NCI-H774 (cell line): ENCODE results near the gene KRTAP4-12.
"Not testable (repeated sequence)": the region's sequence is repeated elsewhere in the genome, so short reads cannot be mapped to it uniquely, and the experiment has no call there.

Experiments used
- DNase-seq: peaks from one replicate; lab custom pipeline; 2025; lab: John Stamatoyannopoulos, UW

Gene KRTAP4-12

DNA sequence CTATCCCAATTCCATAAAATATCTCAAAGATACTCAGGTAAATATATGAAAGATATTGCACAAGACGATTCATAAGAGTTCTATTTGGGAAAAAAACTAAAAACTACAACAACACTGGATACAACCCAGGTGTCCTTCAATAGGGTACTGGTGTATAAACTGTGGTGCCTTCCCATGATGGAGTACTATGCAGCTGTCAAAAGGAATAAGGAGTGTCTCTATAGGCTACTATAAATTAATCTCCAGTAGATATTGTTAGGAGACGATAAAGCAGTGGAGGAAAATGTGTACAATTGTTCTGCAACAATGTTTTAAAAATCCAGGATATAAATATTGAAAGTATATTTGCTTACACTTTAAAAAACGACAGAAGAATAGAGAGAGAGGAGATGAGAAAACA is 2.4 kb upstream of the KRTAP4-12 start:
- DNase-seq, result no peak

DNA sequence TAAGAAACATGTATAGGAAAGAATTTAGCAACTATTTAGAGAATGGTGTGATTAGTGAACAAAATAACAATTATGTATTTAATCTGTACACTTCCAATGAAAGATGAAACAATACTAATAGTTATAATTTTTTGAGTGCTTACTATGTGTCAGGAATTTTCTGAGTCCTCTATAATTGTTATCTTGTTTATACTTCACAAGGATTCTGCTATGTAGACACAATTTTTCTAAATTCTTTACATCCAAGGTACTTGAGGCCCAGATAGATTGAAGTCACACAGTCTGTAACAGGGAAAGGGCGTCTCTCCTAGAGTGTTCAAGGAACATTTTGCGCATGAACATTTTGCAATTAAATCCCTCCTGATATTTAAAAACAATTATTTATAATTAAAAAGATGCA is 1.1 kb upstream of the KRTAP4-12 start:
- DNase-seq, result no peak

DNA sequence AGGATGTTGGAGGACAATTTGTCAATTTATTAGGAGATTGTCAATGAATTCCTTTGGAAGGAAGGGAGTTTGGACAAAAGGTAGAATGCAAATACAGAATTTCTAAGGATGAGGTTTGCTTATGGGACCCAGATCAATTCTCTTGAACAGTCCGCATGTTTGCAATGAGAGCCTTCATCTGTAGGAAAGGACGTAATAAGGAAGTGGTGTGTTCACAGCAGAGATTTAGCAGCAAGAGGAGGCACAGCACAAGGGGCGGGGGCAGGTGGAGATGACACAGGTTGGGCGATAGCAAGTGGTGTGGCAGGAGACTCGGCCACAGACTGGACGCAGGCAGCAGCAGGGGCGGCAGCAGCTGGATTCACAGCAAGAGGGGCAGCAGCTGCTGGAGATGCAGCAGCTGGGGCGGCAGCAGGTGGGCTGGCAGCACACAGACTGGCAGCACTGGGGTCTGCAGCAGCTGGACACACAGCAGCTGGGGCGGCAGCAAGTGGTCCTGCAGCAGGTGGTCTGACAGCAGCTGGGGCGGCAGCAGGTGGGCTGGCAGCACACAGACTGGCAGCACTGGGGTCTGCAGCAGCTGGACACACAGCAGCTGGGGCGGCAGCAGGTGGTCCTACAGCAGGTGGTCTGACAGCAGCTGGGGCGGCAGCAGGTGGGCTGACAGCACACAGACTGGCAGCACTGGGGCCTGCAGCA is 541 bp downstream of the KRTAP4-12 start:
- not testable (repeated sequence) for DNase-seq

DNA sequence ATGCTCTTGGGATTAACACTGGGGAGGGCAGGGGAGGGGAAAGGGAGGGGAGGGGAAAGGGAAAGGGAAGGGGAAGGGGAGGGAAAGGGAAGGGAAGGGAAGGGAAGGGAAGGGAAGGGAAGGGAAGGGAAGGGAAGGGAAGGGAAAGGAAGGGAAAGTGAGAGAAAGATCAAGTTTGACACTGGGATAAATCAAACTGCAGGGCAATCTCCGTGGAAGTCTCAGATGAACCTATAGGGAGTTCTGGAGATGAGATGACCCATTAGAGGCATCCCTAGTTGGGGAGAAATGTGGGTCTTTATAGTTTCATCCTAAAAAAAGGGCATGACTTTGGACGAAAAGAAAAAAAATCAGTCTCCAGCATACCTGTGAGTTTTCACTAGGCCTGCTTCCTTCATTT is 2.2 kb downstream of the KRTAP4-12 start:
- DNase-seq, result no peak

DNA sequence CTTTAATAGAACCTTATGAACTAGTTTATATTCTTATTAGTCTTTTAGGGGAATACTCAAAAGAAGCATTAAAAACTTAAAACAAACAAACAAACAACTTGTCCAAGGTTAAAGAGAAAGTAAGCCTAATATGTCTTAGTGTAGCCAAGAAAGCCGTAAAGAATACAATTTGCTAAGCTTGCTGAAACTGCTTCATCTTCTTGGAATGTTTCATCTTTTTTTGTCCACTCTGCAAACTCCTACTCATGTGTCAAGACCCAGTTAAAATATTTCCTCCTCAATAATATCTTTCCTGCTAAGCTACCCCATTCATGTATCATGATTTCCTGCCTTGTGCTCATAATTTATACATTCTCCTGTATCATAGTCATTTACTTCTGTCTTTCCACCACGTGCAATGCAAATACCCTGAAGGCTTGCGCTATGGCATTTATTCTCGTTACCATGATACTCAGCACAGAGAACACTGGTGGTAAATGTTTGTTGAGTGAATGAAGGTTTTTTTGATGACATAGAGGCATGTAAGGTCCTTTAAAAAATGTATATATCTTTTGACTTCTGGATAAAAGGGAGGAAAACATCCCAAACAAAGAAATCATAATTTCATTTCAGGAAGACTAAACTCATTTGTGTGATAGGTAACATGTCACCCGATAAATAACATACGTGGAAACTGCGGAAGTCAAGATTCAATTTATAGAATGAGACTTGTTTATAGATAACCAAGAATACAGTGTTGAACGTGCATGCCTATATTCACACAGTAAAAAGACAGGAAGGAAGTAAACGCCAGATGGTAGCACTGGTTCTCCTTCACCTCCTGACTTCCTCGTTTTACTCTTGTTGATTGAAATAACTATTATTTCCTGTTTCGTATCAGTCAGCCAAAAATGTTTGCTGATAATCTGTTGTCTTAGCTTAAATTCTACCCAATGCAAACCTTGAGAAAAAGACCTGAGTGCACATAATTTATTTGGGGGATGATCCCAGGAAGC is 4.0 kb downstream of the KRTAP4-12 start:
- DNase-seq, result not testable (repeated sequence)

DNA sequence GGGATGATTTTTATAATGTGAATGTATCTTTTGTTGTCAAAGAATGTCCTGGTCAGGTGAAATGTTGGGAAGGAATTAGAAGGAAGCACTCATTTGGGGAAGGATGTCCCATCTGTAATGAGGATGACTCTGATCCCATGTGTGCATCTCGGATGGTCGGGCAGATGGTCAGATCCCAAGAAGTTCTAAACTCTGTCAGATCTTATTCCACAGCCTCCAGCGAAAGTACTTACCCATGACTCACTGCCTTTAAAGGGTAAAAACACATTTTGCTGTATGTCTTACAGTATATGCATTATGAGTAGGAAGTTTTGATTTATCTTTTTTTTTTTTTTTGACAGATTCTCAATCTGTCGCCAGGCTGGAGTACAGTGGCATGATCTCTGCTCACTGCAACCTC is 5.3 kb downstream of the KRTAP4-12 start:
- DNase-seq, result no peak

DNA sequence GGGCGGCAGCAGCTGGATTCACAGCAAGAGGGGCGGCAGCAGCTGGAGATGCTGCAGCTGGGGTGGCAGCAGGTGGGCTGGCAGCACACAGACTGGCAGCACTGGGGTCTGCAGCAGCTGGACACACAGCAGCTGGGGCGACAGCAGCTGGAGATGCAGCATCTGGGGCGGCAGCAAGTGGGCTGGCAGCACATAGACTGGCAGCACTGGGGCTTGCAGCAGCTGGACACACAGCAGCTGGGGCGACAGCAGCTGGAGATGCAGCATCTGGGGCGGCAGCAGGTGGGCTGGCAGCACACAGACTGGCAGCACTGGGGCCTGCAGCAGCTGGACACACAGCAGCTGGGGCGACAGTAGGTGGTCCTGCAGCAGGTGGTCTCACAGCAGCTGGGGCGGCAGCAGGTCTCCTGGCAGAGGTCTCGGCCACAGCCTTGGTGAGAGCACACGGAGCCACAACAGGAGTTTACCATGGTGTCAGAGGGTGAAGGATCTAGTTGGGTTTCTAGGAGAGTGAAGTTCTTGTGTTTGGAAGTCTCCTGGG is 6.1 kb downstream of the KRTAP4-12 start, which contains the start of gene KRTAP4-11:
TSS of gene KRTAP4-11 (minus strand) at position 528 of the 541 bp plus-strand sequence. CDS start at position 470, 58 bp downstream.
- DNase-seq, result not testable (repeated sequence)

DNA sequence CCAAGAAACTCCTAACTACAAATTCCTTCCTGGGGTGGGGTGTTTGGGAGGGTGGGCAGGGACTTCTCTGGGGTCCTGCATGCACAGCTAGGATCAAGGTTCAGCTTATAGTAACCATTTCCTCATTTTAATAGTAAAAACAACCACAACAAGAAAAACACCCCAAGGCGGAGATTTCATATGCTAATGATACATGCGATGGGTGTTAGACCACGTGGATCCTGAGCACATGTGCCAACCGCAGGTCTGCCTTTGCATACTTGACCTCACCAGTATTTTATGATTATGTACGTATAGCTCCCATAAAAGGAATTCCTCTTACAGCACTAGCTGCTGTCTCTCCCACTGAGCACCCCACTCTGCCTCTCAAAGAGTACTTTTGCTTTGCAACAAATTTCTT is 7.7 kb downstream of the KRTAP4-12 start:
- DNase-seq, result no peak

DNA sequence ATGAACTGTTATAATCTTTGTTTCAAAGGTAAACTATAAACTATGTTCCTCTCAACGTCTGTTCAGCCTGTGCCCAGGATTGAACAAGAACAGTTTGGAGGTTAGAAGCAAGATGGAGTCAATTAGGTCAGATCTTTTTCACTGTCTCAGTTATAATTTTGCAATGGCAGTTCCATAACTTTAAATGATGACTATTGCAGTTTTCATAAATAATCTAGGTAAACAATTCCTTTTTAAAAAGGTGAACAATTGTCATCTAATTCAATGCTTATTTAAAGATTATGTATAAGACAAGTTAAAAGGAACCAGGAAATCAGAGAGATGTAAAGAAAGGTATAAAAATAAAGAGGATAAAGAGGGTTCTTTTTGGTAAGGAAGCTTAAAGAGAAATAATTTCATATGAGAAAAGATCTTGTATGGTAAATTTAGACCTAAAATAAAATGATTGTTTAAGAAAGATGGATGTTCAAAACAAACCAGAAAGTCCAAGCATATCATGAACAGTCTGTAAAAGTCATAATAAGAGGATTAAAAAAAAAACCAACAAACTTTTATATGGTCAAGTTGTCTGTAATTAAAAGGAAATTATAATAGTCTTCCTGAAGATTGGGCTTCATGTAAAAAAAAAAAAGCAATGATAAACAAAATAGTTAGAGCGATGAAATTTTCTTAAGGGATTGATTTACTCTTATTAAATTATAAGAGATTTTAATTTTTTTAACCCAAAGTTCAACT is 12.7 kb downstream of the KRTAP4-12 start:
- no peak for DNase-seq

DNA sequence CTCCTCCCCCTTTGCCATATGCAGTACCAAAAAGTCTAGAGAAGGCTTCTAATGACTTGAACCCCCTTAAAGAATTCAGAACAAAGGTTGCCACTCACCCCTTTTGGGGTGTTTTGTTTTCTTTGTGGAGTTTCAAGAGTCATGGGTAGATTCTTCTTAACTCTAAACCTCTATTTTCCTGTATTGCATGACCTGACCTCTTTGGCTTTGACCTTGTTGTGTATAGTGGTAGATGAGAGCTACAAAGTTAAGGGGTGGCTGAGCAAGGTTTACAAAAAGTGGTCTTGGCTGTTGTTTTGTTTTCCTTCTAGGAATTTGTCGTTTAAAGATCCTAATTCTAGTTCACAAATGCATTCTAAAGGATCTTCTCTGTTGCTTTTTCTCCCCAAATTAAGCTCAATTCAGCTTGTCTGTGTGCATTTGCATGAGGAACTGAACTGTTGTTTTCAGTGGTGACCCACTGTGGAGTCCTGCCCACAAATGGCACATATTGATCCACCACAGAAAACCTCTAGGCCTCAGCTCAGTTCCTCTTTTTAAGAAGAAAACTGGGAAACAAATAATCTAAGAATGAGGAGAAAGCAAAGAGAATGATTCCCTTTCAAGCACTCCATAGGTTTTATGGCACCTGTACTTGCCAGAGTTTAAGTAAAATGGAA is 15.1 kb downstream of the KRTAP4-12 start:
- not testable (repeated sequence) for DNase-seq

DNA sequence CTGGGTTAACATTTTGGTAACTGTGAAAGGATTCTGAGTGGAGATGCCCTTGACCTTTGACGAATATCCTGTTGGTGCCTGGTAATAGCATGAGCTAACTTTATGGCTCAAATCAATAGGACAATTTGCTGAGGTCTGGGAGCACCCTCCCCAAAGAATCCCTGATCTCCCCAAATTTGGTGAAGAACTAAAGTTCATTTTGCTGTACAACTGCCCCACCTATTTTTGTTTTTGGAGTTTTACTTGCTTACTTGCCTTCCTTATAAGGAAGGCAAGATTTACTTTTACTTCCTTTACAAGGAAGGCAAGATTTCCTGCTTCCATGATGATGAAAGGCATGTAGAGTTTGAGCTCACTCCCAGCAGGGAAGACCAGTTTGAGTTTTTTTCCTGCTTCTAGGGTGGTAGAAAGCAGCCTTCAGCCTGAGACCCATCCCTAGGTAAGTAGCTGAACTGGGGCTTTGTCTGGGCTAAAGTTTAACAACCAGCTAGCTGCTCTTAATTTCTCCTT is 16.0 kb downstream of the KRTAP4-12 start:
- DNase-seq, result no peak

DNA sequence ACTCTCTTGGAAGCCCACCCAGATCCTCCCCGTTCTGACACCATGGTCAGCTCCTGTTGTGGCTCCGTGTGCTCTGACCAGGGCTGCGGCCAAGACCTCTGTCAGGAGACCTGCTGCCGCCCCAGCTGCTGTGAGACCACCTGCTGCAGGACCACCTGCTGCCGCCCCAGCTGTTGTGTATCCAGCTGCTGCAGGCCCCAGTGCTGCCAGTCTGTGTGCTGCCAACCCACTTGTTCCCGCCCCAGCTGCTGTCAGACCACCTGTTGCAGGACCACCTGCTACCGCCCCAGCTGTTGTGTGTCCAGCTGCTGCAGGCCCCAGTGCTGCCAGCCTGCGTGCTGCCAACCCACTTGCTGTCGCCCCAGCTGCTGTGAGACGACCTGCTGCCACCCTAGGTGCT is 18.6 kb downstream of the KRTAP4-12 start, which contains the start of gene KRTAP4-9:
TSS of gene KRTAP4-9 (plus strand) at position 43 of the 400 bp plus-strand sequence. CDS start at position 43, 0 bp downstream.
- not testable (repeated sequence) for DNase-seq

DNA sequence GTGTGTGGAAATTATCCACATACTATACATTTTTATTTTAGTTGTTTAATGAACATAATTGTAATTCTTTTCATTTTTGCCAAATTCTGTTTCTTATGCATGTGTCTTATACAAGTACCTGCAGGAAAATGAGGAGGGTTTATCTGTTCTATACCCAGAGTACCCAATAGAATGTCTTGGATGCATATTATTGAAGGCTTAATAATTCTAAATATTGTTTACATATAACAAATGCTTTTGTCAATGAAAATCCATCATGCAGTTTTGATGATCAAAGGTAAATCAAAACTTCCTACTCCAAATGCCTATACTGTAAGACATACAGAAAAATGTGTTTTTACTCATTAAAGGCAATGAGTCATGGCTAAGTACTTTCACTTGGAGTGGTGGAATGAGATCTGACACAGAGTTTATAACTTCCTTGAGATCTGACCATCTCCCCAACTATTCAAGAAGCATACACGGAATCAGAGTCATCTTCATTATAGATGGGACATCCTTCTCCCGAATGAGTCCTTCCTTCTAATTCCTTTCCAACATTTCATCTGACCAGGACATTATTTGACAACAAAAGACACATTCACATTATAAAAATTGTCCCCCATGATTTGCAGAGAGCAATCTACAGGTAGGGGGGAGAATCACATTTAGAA is 19.5 kb downstream of the KRTAP4-12 start:
- not testable (repeated sequence) for DNase-seq

DNA sequence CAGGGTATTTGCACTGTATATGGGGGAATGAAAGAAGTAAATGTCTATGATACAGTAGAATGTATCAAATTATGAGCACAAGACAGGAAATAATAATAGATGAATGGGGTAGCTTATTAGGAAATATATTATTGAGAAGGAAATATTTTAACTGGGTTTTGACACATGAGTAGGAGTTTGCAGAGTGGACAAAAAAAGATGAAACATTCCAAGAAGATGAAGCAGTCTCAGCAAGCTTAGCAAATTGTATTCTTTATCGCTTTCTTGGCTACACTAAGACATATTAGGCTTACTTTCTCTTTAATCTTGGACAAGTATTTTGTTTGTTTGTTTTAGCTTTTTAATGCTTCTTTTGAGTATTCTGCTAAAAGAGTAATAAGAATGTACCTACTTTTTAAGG is 20.1 kb downstream of the KRTAP4-12 start:
- no peak for DNase-seq

DNA sequence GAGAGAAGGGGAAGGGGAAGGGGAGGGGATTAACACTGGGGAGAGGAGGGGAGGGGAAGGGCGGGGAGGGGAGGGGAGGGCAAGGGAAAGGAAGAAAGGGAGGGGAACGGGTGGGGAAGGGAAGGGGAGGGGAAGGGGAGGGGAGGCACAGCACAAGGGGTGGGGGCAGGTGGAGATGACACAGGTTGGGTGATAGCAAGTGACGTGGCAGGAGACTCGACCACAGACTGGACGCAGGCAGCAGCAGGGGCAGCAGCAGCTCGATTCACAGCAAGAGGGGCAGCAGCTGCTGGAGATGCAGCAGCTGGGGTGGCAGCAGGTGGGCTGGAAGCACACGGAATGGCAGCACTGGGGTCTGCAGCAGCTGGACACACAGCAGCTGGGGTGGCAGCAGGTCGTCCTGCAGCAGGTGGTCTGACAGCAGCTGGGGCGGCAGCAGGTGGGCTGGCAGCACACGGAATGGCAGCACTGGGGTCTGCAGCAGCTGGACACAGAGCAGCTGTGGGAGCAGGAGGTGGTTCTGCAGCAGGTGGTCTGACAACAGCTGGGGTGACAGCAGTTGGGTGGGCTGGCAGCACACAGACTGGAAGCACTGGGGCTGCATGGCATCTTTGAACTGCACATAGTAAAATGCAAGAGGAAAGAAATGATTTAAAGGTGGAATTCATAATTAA is 22.3 kb downstream of the KRTAP4-12 start, which contains the start of gene KRTAP4-16:
TSS of gene KRTAP4-16 (minus strand) at position 624 of the 674 bp plus-strand sequence. CDS start at position 624, 0 bp downstream.
- no peak for DNase-seq

DNA sequence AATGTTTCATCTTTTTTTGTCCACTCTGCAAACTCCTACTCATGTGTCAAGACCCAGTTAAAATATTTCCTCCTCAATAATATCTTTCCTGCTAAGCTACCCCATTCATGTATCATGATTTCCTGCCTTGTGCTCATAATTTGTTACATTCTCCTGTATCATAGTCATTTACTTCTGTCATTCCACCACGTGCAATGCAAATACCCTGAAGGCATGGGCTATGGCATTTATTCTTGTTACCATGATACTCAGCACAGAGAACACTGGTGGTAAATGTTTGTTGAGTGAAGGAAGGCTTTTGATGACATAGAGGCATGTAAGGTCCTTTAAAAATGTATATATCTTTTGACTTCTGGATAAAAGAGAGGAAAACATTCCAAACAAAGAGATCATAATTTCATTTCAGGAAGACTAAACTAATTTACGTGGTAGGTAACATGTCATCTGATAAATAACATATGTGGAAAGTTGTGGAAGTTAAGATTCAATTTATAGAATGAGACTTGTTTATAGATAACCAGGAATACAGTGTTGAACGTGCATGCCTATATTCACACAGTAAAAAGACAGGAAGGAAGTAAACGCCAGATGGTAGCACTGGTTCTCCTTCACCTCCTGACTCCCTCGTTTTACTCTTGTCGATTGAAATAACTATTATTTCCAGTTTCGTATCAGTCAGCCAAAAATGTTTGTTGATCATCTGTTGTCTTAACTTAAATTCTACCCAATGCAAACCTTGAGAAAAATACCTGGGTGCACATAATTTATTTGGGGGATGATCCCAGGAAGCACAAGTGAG is 24.1 kb downstream of the KRTAP4-12 start:
- DNase-seq, result not testable (repeated sequence)

DNA sequence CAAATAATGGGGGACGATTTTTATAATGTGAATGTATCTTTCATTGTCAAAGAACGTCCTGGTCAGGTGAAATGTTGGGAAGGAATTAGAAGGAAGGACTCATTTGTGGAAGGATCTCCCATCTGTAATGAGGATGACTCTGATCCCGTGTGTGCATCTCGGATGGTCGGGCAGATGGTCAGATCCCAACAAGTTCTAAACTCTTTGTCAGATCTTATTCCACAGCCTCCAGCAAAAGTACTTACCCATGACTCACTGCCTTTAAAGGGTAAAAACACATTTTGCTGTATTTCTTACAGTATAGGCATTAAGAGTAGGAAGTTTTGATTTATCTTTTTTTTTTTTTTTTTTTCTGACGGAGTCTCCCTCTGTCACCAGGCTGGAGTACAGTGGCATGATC is 25.5 kb downstream of the KRTAP4-12 start:
- no peak for DNase-seq

DNA sequence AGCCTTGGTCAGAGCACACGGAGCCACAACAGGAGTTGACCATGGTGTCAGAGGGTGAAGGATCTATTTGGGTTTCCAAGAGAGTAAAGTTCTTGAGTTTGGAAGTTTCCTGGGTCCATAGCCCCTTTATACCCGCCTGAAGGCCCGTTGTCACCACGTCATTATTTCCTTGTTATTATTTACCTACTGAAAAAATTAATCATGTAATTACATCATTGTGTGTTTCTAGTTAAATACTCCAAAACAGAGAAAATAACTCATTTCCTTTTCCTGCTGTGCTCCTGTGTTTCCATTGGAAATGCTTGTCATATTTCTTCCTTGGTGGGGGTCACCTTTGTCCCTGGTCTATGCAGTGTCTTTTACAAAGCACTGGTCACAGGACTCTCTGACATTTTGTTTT is 25.9 kb downstream of the KRTAP4-12 start, which contains the start of gene KRTAP4-8:
TSS of gene KRTAP4-8 (minus strand) at position 101 of the 400 bp plus-strand sequence. CDS start at position 43, 58 bp downstream.
- DNase-seq, result no peak

DNA sequence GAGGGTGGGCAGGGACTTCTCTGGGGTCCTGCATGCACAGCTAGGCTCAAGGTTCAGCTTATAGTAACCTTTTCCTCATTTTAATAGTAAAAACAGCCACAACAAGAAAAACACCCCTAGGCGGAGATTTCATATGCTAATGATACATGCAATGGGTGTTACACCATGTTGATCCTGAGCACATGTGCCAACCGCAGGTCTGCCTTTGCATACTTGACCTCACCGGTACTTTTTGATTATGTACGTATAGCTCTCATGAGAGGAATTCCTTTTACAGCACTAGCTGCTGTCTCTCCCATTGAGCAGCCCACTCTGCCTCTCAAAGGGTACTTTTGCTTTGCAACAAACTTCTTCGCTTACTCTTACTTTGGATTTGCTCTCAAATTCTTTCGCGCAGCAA is 27.9 kb downstream of the KRTAP4-12 start:
- DNase-seq, result no peak
